H1 (cell line): ENCODE results near the gene CD72. TPM values are rescaled to one million over a fixed set of nuclear protein-coding genes. Genes with fewer than 3 reads are reported as not detected.

Source experiments
- CTCF ChIA-PET: fragments of 300-600 bp; sonication (Branson Sonifier 250); formaldehyde crosslinking; loops from one replicate; lab custom pipeline; 2021; ENCODE audit not compliant: partially characterized antibody; lab: Charles Lee
- POLR2A ChIA-PET: fragments of 300-600 bp; sonication (Branson Sonifier 250); formaldehyde crosslinking; loops from one replicate; lab custom pipeline; 2021; ENCODE audit warnings: inconsistent platforms; ENCODE audit not compliant: partially characterized antibody; lab: Charles Lee
- DNase-seq, 2 experiments: peaks; one replicate each; pipeline versions ENCODE4 v3.0.0 to v3.0.0-alpha.2; 2010 to 2022; ENCODE audit warnings: low spot score in 2 of 2, low read depth in 1 of 2, mixed read lengths in 1 of 2
- FAIRE-seq: peaks from 2 replicates; lab custom pipeline; 2011; peaks lifted over from hg19 to GRCh38; lab: Jason Lieb, UNC
- H2AFZ ChIP-seq: 2 replicates; pipeline ENCODE4 v1.8.1; 2012; ENCODE audit warnings: low read length, inconsistent platforms
- H2AK5ac ChIP-seq: 2 replicates; pipeline ENCODE4 v1.6.1; 2013; ENCODE audit warnings: low read depth, low read length
- H2BK120ac ChIP-seq: replicated peaks from 2 replicates; pipeline ENCODE3; 2013; ENCODE audit warnings: low read depth, low read length, inconsistent platforms
- H2BK12ac ChIP-seq: 2 replicates; pipeline ENCODE4 v1.6.1; 2013; ENCODE audit warnings: low read depth, low read length
- H2BK15ac ChIP-seq: 2 replicates; pipeline ENCODE4 v1.6.1; 2013; ENCODE audit warnings: low read length
- H2BK20ac ChIP-seq: 2 replicates; pipeline ENCODE4 v1.6.1; 2013; ENCODE audit warnings: low read length
- H2BK5ac ChIP-seq: 2 replicates; pipeline ENCODE4 v1.6.1; 2013; ENCODE audit warnings: low read depth, low read length
- H3K14ac ChIP-seq: 2 replicates; pipeline ENCODE4 v1.6.1; 2013; ENCODE audit warnings: inconsistent platforms; ENCODE audit not compliant: insufficient read length
- H3K18ac ChIP-seq: 2 replicates; pipeline ENCODE4 v1.6.1; 2013; ENCODE audit warnings: low read length; ENCODE audit errors: extremely low read depth
- H3K23ac ChIP-seq: 2 replicates; pipeline ENCODE4 v1.6.1; 2013; ENCODE audit warnings: inconsistent platforms; ENCODE audit not compliant: insufficient read length
- H3K23me2 ChIP-seq: 2 replicates; pipeline ENCODE4 v1.6.1; 2013; ENCODE audit warnings: low read depth, low read length
- H3K27ac ChIP-seq: 2 replicates; pipeline ENCODE4 v1.6.1; 2011; ENCODE audit warnings: low read depth, low read length, inconsistent platforms
- H3K27me3 ChIP-seq, 4 experiments: replicated peaks in 1 of 4; 1 replicate in 1 of 4; 2 replicates in 3 of 4; pipeline versions ENCODE4 v1.6.1 to v1.8.1; 2011 to 2013; ENCODE audit warnings: low read length in 3 of 4, mild to moderate bottlenecking in 3 of 4, inconsistent platforms in 2 of 4, mixed read lengths in 2 of 4, moderate library complexity in 1 of 4; ENCODE audit not compliant: control insufficient read depth in 3 of 4, insufficient read depth in 3 of 4; ENCODE audit errors: extremely low read depth in 1 of 4
- H3K36me3 ChIP-seq, 4 experiments: 2 replicates each; pipeline versions ENCODE4 v1.6.1 to v1.8.1; 2011 to 2013; ENCODE audit warnings: mild to moderate bottlenecking in 4 of 4, low read length in 3 of 4, moderate library complexity in 2 of 4, control low read depth in 1 of 4, inconsistent platforms in 1 of 4; ENCODE audit not compliant: insufficient read depth in 4 of 4, control insufficient read depth in 2 of 4
- H3K4ac ChIP-seq: replicated peaks from 2 replicates; pipeline ENCODE3; 2013; ENCODE audit warnings: low read length, low read depth, mixed read lengths, inconsistent platforms; ENCODE audit not compliant: insufficient read length
- H3K4me1 ChIP-seq, 4 experiments: replicated peaks in 1 of 4; 1 replicate in 1 of 4; 2 replicates in 3 of 4; pipeline versions ENCODE4 v1.6.1 to v1.8.1; 2011 to 2013; ENCODE audit warnings: low read length in 3 of 4, inconsistent platforms in 2 of 4, mixed read lengths in 1 of 4; ENCODE audit not compliant: insufficient read depth in 4 of 4, control insufficient read depth in 3 of 4
- H3K4me2 ChIP-seq, 2 experiments: 2 replicates each; pipeline versions ENCODE4 v1.6.1 to v1.8.1; 2011 to 2013; ENCODE audit warnings: low read depth in 2 of 2, low read length in 2 of 2, control low read depth in 1 of 2, inconsistent platforms in 1 of 2, mild to moderate bottlenecking in 1 of 2; ENCODE audit not compliant: insufficient read depth in 1 of 2
- H3K4me3 ChIP-seq, 4 experiments: fragments of 200-600, 300-600 bp in 1 of 4; sonication (generic), shearing (Covaris generic), sonication (Bioruptor Twin) in 1 of 4; 2 replicates each; pipeline versions ENCODE4 v1.5.1 to v1.8.1; 2011 to 2016; ENCODE audit warnings: low read length in 4 of 4, low read depth in 3 of 4, control low read depth in 2 of 4, inconsistent platforms in 2 of 4, mild to moderate bottlenecking in 2 of 4, mixed read lengths in 1 of 4, moderate library complexity in 1 of 4; ENCODE audit not compliant: insufficient read depth in 2 of 4; ENCODE audit errors: extremely low read depth in 1 of 4
- H3K56ac ChIP-seq: replicated peaks from 2 replicates; pipeline ENCODE3; 2013; ENCODE audit warnings: low read depth, mild to moderate bottlenecking, mixed read lengths, low read length, inconsistent platforms; ENCODE audit not compliant: insufficient read length
- H3K79me1 ChIP-seq: 2 replicates; pipeline ENCODE4 v1.6.1; 2013; ENCODE audit warnings: low read depth, low read length, control low read depth
- H3K79me2 ChIP-seq, 2 experiments: 2 replicates each; pipeline versions ENCODE4 v1.6.1 to v1.8.1; 2012 to 2013; ENCODE audit warnings: low read length in 2 of 2, mild to moderate bottlenecking in 2 of 2, inconsistent platforms in 1 of 2; ENCODE audit not compliant: insufficient read depth in 2 of 2, control insufficient read depth in 1 of 2
- H3K9ac ChIP-seq, 4 experiments: replicated peaks in 1 of 4; 1 replicate in 1 of 4; 2 replicates in 3 of 4; pipeline versions ENCODE4 v1.6.1 to v1.8.1; 2011 to 2013; ENCODE audit warnings: low read depth in 3 of 4, low read length in 3 of 4, control low read depth in 2 of 4, mild to moderate bottlenecking in 2 of 4, moderate library complexity in 2 of 4, inconsistent platforms in 1 of 4; ENCODE audit errors: extremely low read depth in 1 of 4
- H3K9me3 ChIP-seq, 2 experiments: 2 replicates each; pipeline versions ENCODE4 v1.6.1 to v1.8.1; 2012 to 2013; ENCODE audit warnings: mild to moderate bottlenecking in 2 of 2, moderate library complexity in 2 of 2, control low read depth in 1 of 2, inconsistent platforms in 1 of 2, low read depth in 1 of 2, low read length in 1 of 2, mixed read lengths in 1 of 2; ENCODE audit not compliant: insufficient read depth in 2 of 2
- H4K20me1 ChIP-seq, 2 experiments: replicated peaks in 1 of 2; 2 replicates each; pipeline versions ENCODE3 to v1.8.1; 2011 to 2013; ENCODE audit warnings: inconsistent platforms in 2 of 2, low read length in 2 of 2, mild to moderate bottlenecking in 1 of 2; ENCODE audit not compliant: insufficient read depth in 2 of 2, control insufficient read depth in 1 of 2
- H4K5ac ChIP-seq: 2 replicates; pipeline ENCODE4 v1.6.1; 2013; ENCODE audit warnings: low read length, low read depth, mixed read lengths, inconsistent platforms; ENCODE audit not compliant: insufficient read length
- H4K8ac ChIP-seq: 2 replicates; pipeline ENCODE4 v1.8.0; 2013; ENCODE audit warnings: mild to moderate bottlenecking, moderate library complexity, low read length, inconsistent platforms; ENCODE audit not compliant: insufficient read depth; ENCODE audit errors: extremely low read depth
- H4K91ac ChIP-seq: replicated peaks from 2 replicates; pipeline ENCODE3; 2013; ENCODE audit warnings: low read length, mixed read lengths, inconsistent platforms; ENCODE audit not compliant: insufficient read length
- EZH2 ChIP-seq: fragments of 200-600 bp; sonication (generic); IDR thresholded peaks from 2 replicates; pipeline ENCODE4 v1.7.1; 2012; ENCODE audit warnings: low read depth, mild to moderate bottlenecking, moderate library complexity, low read length, inconsistent platforms; ENCODE audit not compliant: severe bottlenecking
- GTF2F1 ChIP-seq: IDR thresholded peaks from 2 replicates; pipeline ENCODE4 v1.6.1; 2012; ENCODE audit warnings: low read depth, low read length, improper control_type of control experiment, borderline replicate concordance
- JUN ChIP-seq: IDR thresholded peaks from 2 replicates; pipeline ENCODE4 v1.6.1; 2011; ENCODE audit warnings: low read depth, mild to moderate bottlenecking, improper control_type of control experiment, low read length
- WGBS, 2 experiments: shearing (Covaris generic) in 1 of 2; methylation state at CpG; one replicate each; pipeline versions ENCODE4 v1.1.6 to v1.1.7; 2013 to 2015; ENCODE audit warnings: low lambda C conversion rate in 2 of 2, mixed read lengths in 2 of 2, inconsistent platforms in 1 of 2, low coverage in 1 of 2, missing lambda C conversion rate in 1 of 2; ENCODE audit not compliant: insufficient replicate concordance in 2 of 2, insufficient coverage in 1 of 2, insufficient read length in 1 of 2; ENCODE audit errors: extremely low coverage in 1 of 2, missing lambda C conversion rate in 1 of 2; 5-methylcytosine and 5-hydroxymethylcytosine counted together
- polyA plus RNA-seq, 7 experiments: library from polyadenylated mRNA; depleted of rRNA in 3 of 7; stranded (reverse) in 5 of 7; unstranded in 2 of 7; fragments of >200 nt in 5 of 7; fragments of 200-250 nt in 2 of 7; gene quantifications; 1 replicate in 5 of 7; 2 replicates in 1 of 7; 4 replicates in 1 of 7; pipeline versions ENCODE4 v1.2.1 to v1.2.3, GENCODE V29; 2011 to 2013; ENCODE audit warnings: missing spikeins in 2 of 7, mixed read lengths in 2 of 7
- total RNA-seq: library from RNA; stranded (reverse); fragmentation: NEBNext Ultra II Directional; extraction: Animal tissue kit (Norgen Biotek cat#: 25700); gene quantifications from 2 replicates; pipeline ENCODE4 v1.2.1, GENCODE V29; 2021

Gene CD72
- total and polyA plus RNA-seq, 2 of the 8 experiments (the other 6 are each of a cell fraction or from before 2014, with no cell fraction given) = 4.0 to 4.5 TPM

GRCh38 chr9:35574578-35575122 lies 43.6 kb downstream of the CD72 start:
- ChIA-PET POLR2A (no interaction called here), CTCF (interaction anchor here (0.6 to 1.6 kb wide), 4 partner anchors 15 to 86 kb away, joined by 3 read pairs; no protein-coding TSS in a partner anchor)
- H3K9me3 ChIP-seq = no peaks in the 10 kb centered on the region
- H3K4me1 ChIP-seq = no peaks in the 10 kb centered on the region
- H3K4me2 ChIP-seq = no peak overlapping the region
- no peak overlapping the region for H3K4me3 ChIP-seq
- H4K20me1 ChIP-seq = no peaks in the 10 kb centered on the region
- no peak overlapping the region for H2BK120ac ChIP-seq
- H2BK12ac ChIP-seq = no peak overlapping the region
- no peaks in the 10 kb centered on the region for H3K79me2 ChIP-seq
- no peak overlapping the region for H3K18ac ChIP-seq
- no peak for DNase-seq
- no peaks in the 10 kb centered on the region for H3K27me3 ChIP-seq
- no peaks in the 10 kb centered on the region for H3K36me3 ChIP-seq
- no peaks in the 10 kb centered on the region for H3K23me2 ChIP-seq
- H3K79me1 ChIP-seq = no peaks in the 10 kb centered on the region
- no peak overlapping the region for H2AK5ac ChIP-seq
- H3K23ac ChIP-seq = no peak overlapping the region
- no peak overlapping the region for H3K27ac ChIP-seq
- H4K5ac ChIP-seq = no peak overlapping the region
- no peak overlapping the region for H3K56ac ChIP-seq
- H3K4ac ChIP-seq = no peak overlapping the region
- H2BK15ac ChIP-seq = no peak overlapping the region
- TF ChIP-seq JUN = no peak
- TF ChIP-seq GTF2F1 = no peak
- no peak for TF ChIP-seq EZH2
- no peak overlapping the region for H2BK20ac ChIP-seq
- no peak for FAIRE-seq
- no peak overlapping the region for H2AFZ ChIP-seq
- H3K9ac ChIP-seq = no peak overlapping the region
- H2BK5ac ChIP-seq = no peak overlapping the region
- H4K8ac ChIP-seq = no peak overlapping the region
- H4K91ac ChIP-seq = no peak overlapping the region
- H3K14ac ChIP-seq = no peak overlapping the region
- WGBS, 2 experiments = 91% methylated on average over 2 of the region's 2 CpGs; no CpG with 5 or more reads in 1 of the 2 experiments
